K562 treated with DMSO at 1 percent for 12 hours (cell line): ENCODE data around the gene SFRP4. TPM values are rescaled to one million over a fixed set of nuclear protein-coding genes. Genes with fewer than 3 reads are reported as not detected.

Source experiments
- total RNA-seq: library from RNA; unstranded; fragments of 300-600 nt; gene quantifications from 2 replicates; pipeline ENCODE4 v1.2.3, GENCODE V29; 2022; ENCODE audit not compliant: insufficient read depth

SFRP4 gene
- total RNA-seq: not detected in 2 replicates

GRCh38 chr7:37916673-37917660 is at the start of gene SFRP4:
Gene SFRP4, minus strand, starts transcription at chr7:37916817. Its CDS starts 280 bp downstream, at chr7:37916537.

GRCh38 chr7:37920305-37920848 is 3.8 kb upstream of the SFRP4 start, which contains the start of gene EPDR1:
Gene EPDR1, plus strand, starts transcription at chr7:37920640. Its CDS starts 300 bp downstream, at chr7:37920940.

Other genes with a start within 250 kb of the SFRP4 start
- gene GPR141, start 233.1 kb downstream of the SFRP4 start, total RNA-seq: not detected in 2 replicates
- gene NME8, start 68.2 kb downstream of the SFRP4 start, total RNA-seq: not detected in 2 replicates
- gene EPDR1, start 3.8 kb upstream of the SFRP4 start, total RNA-seq: not detected in 2 replicates